Natural killer cell treated with Interleukin-12 subunit alpha and Interleukin-12 subunit beta and Interleukin-15 and Interleukin-18, amount 100 ng/mL, for 72 hours (primary cell): Measurements from ENCODE around the gene UTY. TPM values are rescaled to one million over a fixed set of nuclear protein-coding genes. Genes with fewer than 3 reads are reported as not detected.
"Not testable (repeated sequence)": the region's sequence is repeated elsewhere in the genome, so short reads cannot be mapped to it uniquely, and the experiment has no call there.

ENCODE experiments used
- ATAC-seq, 2 donors: fragments of 150-1000 bp; cut with Tn5 transposase in 1 of 2; sonication (Bioruptor Pico), chemical (Tn5 transposase) in 1 of 2; 2 replicates each; pipeline ENCODE4 v1.10.0; 2021
- DNase-seq: peaks from one replicate; pipeline ENCODE4 v3.0.0; 2022; ENCODE audit warnings: low spot score
- H3K27ac Mint-ChIP-seq, 2 donors: 1 replicate in 1 of 2; 2 replicates in 1 of 2; pipeline ENCODE4 v1.8.0; 2022; ENCODE audit warnings: mixed read lengths in 2 of 2, mild to moderate bottlenecking in 1 of 2, moderate library complexity in 1 of 2
- H3K27me3 Mint-ChIP-seq, 2 donors: 1 replicate in 1 of 2; 2 replicates in 1 of 2; pipeline ENCODE4 v1.8.0; 2022; ENCODE audit warnings: mixed read lengths in 2 of 2
- H3K36me3 Mint-ChIP-seq: one replicate; pipeline ENCODE4 v1.8.0; 2022; ENCODE audit warnings: mixed read lengths
- H3K4me1 Mint-ChIP-seq, 2 donors: 1 replicate in 1 of 2; 2 replicates in 1 of 2; pipeline ENCODE4 v1.8.0; 2022; ENCODE audit warnings: low read depth in 2 of 2, mixed read lengths in 2 of 2, mild to moderate bottlenecking in 1 of 2
- H3K4me3 Mint-ChIP-seq: one replicate; pipeline ENCODE4 v1.8.0; 2022; ENCODE audit warnings: mixed read lengths
- H3K9me3 Mint-ChIP-seq: 2 replicates; pipeline ENCODE4 v1.8.0; 2022; ENCODE audit warnings: mixed read lengths
- total RNA-seq, 2 donors: library from RNA; stranded (reverse); gene quantifications; one replicate each; pipeline ENCODE4 v1.2.3, GENCODE V29; 2022

Gene UTY
- total RNA-seq, 2 donors from 2014 or later: 38.9 TPM; not detected in 1

DNA sequence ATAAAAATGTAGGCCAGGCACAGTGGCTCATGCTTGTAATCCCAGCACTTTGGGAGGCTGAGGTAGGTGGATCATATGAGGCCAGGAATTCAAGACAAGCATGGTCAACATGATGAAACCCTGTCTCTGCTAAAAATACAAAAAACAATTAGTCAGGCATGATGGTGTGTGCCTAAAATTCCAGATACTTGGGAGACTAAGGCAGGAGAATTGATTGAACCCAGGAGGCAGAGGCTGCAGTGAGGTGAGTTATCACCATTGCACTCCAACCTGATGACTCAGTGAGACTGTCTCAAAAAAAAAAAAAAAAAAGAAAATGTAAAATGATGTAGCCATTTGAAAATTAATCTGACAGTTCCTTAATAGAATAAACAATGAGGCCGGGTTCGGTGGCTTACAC lies 171.9 kb downstream of the UTY start:
- Mint-ChIP-seq H3K4me3 (no peak overlapping the region), H3K27ac (no peak overlapping the region), H3K4me1 (no peaks in the 10 kb centered on the region), H3K36me3 (no peaks in the 10 kb centered on the region), H3K27me3 (no peaks in the 10 kb centered on the region), H3K9me3 (no peaks in the 10 kb centered on the region)
- DNase-seq (no peak), ATAC-seq (no peak)

DNA sequence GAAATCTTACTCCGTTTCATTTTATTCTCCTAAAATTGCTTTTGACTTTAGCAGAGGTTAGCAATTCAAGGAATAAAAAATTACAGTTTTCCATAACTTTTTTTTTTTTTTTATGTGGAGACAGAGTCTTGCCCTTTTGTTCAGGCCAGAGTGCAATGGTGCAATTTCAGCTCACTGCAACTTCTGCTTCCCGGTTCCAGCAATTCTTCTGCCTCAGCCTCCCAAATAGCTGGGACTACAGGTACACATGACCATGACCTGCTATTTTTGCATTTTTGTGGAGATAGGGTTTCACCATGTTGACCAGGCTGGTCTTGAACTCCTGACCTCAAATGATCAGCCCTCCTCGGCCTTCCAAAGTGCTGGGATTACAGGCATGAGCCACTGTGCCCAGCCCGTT lies 179.0 kb downstream of the UTY start:
- DNase-seq: no peak
- Mint-ChIP-seq H3K36me3 (peaks cover 12% of the 10 kb centered on the region), H3K27me3 (no peaks in the 10 kb centered on the region), H3K9me3 (no peaks in the 10 kb centered on the region), H3K4me3 (no peak overlapping the region), H3K4me1 (peaks cover 0 to 4% of the 10 kb centered on the region in 2 donors), H3K27ac (no peak overlapping the region)
- no peak for ATAC-seq

DNA sequence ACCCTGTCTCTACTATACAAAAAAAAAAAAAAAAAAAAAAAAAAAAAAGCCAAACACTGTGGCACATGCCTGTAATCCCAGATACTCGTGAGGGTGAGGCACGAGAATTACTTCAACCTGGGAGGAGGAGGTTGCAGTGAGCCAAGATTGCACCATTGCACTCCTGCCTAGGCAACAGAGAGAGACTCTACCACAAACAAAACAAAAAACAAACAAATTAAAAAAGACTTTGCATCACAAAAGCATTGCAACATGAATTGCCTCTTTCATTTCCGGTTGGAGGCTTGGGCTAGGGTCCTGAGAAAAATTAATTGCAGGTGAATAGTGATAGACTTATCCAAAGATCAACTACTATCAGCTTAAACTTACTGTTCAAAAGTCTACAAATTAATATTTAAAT lies 180.4 kb downstream of the UTY start:
- Mint-ChIP-seq H3K27me3 (no peaks in the 10 kb centered on the region), H3K4me1 (peaks cover 0 to 4% of the 10 kb centered on the region in 2 donors), H3K36me3 (peaks cover 12% of the 10 kb centered on the region), H3K4me3 (no peak overlapping the region), H3K27ac (no peak overlapping the region), H3K9me3 (no peaks in the 10 kb centered on the region)
- DNase-seq (no peak), ATAC-seq (no peak)

DNA sequence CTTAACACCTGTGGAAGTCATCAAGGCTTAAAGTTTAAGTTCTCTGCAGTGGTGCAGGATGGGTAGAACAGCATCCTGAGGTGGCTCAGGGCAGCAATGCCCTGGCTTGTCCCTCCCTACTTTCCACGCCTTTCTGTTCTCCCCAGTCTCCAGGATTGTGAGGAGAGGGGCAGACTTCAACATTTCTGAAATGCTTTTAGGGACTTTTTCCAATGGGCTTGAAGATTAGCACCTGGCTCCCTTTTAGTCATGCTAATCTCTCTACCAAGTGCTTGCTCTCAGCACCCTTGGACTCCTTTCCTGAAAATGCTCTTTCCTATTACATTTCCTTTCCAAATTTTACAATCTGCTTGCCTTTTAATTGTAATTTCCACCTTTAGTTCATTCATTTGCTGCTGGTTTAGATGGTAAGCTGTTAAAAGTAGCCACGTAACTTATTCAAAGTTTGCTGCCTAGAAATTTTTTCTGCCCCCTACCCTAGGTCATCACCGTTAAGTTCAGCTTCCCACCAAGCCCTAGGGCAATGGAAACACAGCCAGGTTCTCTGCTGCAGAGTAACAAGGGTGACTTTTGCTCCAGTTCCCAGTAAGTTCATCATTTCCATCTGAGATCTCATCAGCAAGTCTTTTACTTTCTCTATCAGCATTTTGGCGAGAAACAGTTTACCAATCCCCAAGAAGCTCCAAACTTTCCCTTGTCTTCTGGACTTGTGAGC lies 183.5 kb downstream of the UTY start:
- ATAC-seq: no peak
- Mint-ChIP-seq H3K9me3 (no peaks in the 10 kb centered on the region), H3K36me3 (peaks cover 19% of the 10 kb centered on the region), H3K27me3 (no peaks in the 10 kb centered on the region), H3K27ac (no peak overlapping the region), H3K4me1 (peaks cover 0 to 4% of the 10 kb centered on the region in 2 donors), H3K4me3 (no peak overlapping the region)
- DNase-seq: no peak

DNA sequence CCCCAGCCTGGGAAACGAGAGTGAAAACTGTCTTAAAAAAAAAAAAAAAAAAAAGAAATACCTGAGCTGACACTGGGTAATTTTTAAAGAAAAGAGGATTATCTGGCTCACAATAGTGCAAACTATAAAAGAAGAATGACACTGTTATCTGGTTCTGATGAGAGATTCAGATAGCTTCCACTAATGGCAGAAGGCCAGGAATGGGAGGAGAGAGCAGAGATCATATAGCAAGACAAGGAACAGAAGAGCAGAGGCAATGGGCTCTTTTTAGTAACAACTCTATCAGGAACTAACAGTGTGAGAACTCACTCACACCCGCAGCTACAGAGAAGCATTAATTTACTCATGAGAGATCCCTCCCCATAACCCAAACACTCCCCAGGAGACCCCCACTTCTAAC lies 184.8 kb downstream of the UTY start:
- DNase-seq (no peak), ATAC-seq (no peak)
- Mint-ChIP-seq H3K9me3 (no peaks in the 10 kb centered on the region), H3K4me1 (peaks cover 0 to 4% of the 10 kb centered on the region in 2 donors), H3K36me3 (peaks cover 28% of the 10 kb centered on the region), H3K4me3 (no peak overlapping the region), H3K27me3 (no peaks in the 10 kb centered on the region), H3K27ac (no peak overlapping the region)

DNA sequence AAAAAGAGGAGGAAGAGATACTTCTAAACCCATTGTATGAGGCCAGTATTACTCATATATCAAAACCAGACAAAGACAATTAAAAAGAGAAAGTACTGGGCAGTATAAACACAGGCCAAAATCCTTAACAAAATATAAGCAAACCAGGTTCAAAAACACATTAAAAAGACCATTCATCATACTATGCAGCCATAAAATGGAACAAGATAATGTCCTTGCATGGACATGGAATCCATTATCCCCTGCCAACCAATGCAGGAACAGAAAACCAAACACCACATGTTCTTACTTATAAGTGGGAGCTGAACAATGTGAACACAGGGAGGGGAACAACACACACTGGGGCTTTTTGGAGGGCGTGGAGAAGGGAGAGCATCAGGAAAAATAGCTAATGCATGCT lies 188.6 kb downstream of the UTY start:
- Mint-ChIP-seq H3K4me3 (no peak overlapping the region), H3K4me1 (no peaks in the 10 kb centered on the region), H3K36me3 (peaks cover 36% of the 10 kb centered on the region), H3K27ac (no peak overlapping the region), H3K27me3 (no peaks in the 10 kb centered on the region), H3K9me3 (no peaks in the 10 kb centered on the region)
- ATAC-seq (no peak), DNase-seq (no peak)

DNA sequence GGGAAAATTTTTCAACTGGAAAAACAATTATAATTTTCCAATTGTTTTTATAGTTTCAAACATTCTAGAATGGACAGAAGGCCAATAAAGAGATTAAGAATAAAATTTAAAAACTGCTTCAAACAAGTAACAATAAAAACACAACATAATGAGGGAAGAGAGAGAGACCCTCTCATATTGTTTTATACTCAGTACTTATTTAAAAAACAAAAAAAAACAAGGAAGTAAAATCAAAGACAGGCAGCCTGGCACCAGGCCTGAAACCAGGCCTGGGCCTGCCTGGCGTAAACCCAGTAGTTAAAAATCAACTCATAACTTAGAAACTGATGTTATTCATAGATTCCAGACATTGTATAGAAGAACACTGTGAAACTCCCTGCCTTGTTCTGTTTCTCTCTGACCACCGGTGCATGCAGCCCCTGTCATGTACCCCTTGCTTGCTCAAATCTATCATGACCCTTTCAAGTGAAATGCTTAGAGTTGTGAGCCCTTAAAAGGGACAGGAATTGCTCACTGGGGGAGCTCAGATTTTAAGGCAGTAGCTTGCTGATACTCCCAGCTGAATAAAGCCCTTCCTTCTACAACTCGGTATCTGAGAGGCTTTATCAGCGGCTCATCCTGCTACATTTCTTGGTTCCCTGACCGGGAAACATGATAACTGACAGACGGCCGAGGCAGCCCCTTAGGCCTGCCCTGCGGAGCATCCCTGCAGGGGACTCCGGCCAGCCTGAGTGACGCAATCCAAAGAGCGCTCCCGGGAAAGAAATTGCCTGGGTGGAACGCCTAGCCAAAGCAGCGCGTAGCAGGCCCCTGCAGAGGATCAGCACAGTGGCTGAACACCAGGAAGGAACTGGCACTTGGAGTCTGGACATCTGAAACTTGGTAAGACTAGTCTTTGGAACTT lies 197.4 kb downstream of the UTY start:
- not testable (repeated sequence) for H3K27ac Mint-ChIP-seq, H3K4me3 Mint-ChIP-seq, H3K4me1 Mint-ChIP-seq, H3K27me3 Mint-ChIP-seq, ATAC-seq, DNase-seq, H3K9me3 Mint-ChIP-seq
- peaks cover 12% of the 10 kb centered on the region for H3K36me3 Mint-ChIP-seq

DNA sequence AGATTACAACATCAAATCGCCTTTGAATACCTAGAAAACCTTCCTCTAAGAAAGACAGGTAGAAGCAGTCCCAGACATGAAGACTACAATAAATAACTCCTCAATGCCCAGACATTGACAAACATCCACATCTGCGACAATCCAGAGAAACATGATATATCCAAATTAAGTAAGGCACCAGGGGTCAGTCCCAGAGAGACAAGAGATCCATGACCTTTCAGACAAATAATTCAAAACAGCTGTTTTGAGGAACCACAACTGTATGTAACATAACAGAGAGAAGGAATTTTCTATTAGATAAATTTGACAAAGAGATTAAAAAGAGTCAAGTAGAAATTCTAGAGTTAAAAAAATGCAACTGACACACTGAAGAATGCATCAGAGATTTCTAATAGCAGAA lies 200.3 kb downstream of the UTY start:
- Mint-ChIP-seq H3K4me1 (no peaks in the 10 kb centered on the region), H3K4me3 (no peak overlapping the region), H3K27ac (no peak overlapping the region), H3K36me3 (peaks cover 5% of the 10 kb centered on the region), H3K9me3 (no peaks in the 10 kb centered on the region), H3K27me3 (no peaks in the 10 kb centered on the region)
- ATAC-seq (no peak), DNase-seq (no peak)

DNA sequence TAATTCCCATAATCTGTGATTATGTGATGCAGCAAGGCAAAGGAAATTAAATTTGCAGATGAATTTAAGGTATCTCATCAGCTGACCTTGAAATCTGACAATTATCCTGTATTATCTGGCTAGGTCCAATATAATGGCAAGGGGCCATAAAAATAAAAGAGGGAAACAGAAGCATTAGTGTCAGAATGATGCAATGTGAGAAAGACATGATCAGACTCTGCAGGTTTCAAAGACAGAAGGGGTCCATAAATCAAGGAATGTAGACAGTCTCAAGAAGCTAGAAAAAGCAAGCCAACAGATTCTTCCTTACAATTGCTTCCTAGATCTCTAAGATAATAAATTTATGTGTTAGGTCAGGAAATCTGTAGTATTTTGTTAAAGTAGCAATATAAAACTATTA lies 208.1 kb downstream of the UTY start:
- ATAC-seq: no peak
- no peak for DNase-seq
- H3K36me3 Mint-ChIP-seq: peaks cover 21% of the 10 kb centered on the region
- no peaks in the 10 kb centered on the region for H3K27me3 Mint-ChIP-seq
- no peak overlapping the region for H3K27ac Mint-ChIP-seq
- H3K4me3 Mint-ChIP-seq: no peak overlapping the region
- no peaks in the 10 kb centered on the region for H3K9me3 Mint-ChIP-seq
- peaks cover 0 to 6% of the 10 kb centered on the region in 2 donors for H3K4me1 Mint-ChIP-seq

DNA sequence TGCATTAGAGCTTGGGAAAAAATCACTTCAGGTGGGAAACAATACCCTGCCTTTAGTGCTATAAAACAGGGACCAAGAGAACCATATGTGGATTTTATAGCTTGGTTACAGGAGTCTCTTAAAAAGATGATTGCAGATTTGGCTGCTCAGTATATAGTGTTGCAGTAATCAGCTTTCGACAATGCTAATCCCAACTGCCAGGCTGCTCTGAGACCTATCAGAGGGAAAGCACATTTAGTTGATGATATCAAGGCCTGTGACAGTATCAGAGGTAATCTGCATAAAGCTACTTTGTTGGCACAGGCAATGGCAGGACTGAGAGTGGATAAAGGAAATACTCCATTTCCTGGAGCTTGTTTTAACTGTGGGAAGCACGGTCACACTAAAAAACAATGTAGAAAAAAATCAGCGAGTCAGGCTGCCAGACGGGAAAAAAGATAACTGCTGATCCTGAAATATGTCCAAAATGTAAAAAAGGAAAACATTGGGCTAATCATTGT lies 225.8 kb downstream of the UTY start:
- not testable (repeated sequence) for H3K36me3 Mint-ChIP-seq, H3K27ac Mint-ChIP-seq, H3K9me3 Mint-ChIP-seq, H3K27me3 Mint-ChIP-seq, H3K4me1 Mint-ChIP-seq, ATAC-seq, DNase-seq, H3K4me3 Mint-ChIP-seq

DNA sequence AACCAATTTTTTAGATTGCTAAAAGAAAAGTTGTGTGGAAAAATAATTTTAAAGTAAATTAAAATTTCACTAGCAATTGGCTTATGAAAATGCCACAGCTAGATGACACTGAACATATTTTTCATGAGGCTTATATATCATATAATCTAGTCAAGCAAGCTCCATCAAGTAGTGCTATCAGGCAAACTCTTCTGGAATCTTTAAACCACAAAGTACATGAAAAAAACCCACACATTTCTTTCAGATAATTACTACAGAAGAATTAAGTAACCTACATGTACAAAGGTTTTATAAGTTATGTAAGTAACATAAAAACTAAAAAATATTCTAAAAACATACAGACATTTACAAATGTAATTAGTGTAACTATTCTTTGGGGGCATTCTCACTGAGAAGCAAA lies 229.4 kb downstream of the UTY start:
- DNase-seq (no peak), ATAC-seq (no peak)
- Mint-ChIP-seq H3K9me3 (no peaks in the 10 kb centered on the region), H3K36me3 (no peaks in the 10 kb centered on the region), H3K4me3 (no peak overlapping the region), H3K27me3 (no peaks in the 10 kb centered on the region), H3K4me1 (no peaks in the 10 kb centered on the region), H3K27ac (no peak overlapping the region)

DNA sequence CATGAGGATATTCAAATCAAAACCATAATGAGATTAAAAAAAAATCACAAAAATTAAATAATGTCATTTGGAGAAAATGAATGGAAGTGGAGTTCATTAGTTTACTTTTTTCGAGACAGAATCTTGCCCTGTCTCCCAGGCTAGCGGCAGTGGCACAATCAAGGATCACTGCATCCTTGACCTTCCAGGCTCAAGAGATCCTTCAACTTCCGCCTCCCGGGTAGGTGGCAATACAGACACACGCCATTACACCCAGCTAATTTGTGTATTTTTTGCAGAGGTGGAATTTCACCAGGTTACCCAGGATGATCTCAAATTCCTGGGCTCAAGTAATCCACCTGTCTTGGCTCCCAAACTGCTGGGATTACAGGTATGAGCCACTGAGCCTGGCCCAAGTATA lies 236.1 kb downstream of the UTY start:
- no peaks in the 10 kb centered on the region for H3K27me3 Mint-ChIP-seq
- H3K4me1 Mint-ChIP-seq: peaks cover 0 to 14% of the 10 kb centered on the region in 2 donors
- no peak overlapping the region for H3K4me3 Mint-ChIP-seq
- ATAC-seq (no peak), DNase-seq (no peak)
- H3K36me3 Mint-ChIP-seq: peaks cover 8% of the 10 kb centered on the region
- no peak overlapping the region for H3K27ac Mint-ChIP-seq
- H3K9me3 Mint-ChIP-seq: no peaks in the 10 kb centered on the region

DNA sequence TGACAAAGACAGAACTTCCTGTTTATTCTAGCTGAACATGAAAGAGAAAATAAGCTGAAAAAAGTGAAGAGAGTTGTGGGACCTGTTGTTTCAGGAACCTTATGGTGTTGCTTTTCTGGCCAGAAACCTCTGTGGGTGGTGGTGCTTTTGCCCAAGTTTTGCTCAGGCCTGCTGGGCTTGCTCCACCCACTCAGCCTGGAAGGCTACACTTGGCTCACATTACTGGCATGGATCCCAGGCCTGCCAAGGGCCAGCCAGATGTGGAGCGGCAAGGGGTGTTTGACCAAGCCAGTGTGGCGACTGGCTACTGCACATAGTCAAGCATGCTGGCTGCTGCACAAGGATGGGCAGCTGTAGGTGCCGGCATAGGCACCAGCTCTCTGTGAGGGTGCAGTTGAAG lies 245.9 kb downstream of the UTY start:
- H3K9me3 Mint-ChIP-seq: no peaks in the 10 kb centered on the region
- H3K4me1 Mint-ChIP-seq: peaks cover 0 to 7% of the 10 kb centered on the region in 2 donors
- no peaks in the 10 kb centered on the region for H3K27me3 Mint-ChIP-seq
- no peak overlapping the region for H3K4me3 Mint-ChIP-seq
- peaks cover 12% of the 10 kb centered on the region for H3K36me3 Mint-ChIP-seq
- ATAC-seq: no peak
- no peak for DNase-seq
- H3K27ac Mint-ChIP-seq: no peak overlapping the region

DNA sequence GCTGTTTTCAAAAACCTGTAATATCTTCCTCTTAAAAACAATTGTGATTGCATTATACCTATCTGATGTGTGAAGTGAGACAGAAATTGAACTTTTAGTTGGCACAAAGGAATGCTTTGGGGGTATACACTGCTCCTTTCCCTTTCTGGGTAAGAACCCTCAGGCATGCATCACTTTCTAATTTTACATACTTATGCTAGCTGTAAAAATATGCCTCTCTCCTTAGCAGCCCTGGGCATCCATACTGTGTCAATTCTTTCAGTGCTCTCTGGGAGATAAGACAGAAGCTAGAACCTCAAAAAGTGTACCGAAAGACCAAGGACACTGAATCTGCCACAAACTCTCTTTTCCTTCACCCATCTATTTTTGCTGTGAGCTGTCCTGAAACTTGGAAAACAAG lies 246.7 kb downstream of the UTY start:
- DNase-seq (no peak), ATAC-seq (no peak)

More for the DNA sequence above, 246.7 kb downstream of the UTY start:
- Mint-ChIP-seq H3K4me3 (no peak overlapping the region), H3K4me1 (peaks cover 0 to 7% of the 10 kb centered on the region in 2 donors), H3K27me3 (no peaks in the 10 kb centered on the region), H3K36me3 (peaks cover 7% of the 10 kb centered on the region), H3K27ac (no peak overlapping the region), H3K9me3 (no peaks in the 10 kb centered on the region)
